Loucy (cell line): ENCODE results near the gene RBM39.
"Not testable (repeated sequence)": the region's sequence is repeated elsewhere in the genome, so short reads cannot be mapped to it uniquely, and the experiment has no call there.

Source experiments
- H2AFZ ChIP-seq: fragments of 200-600 bp; sonication (generic); 2 replicates; pipeline ENCODE4 v1.6.0; 2016; ENCODE audit warnings: antibody characterized with exemption, mild to moderate bottlenecking, low read length, moderate library complexity
- H3F3A ChIP-seq: fragments of 200-600 bp; 2 replicates; pipeline ENCODE4 v1.6.0; 2016; ENCODE audit warnings: antibody characterized with exemption, low read depth, mild to moderate bottlenecking
- H3K27me3 ChIP-seq: fragments of 200-600 bp; sonication (generic); 2 replicates; pipeline ENCODE4 v1.6.1; 2014; ENCODE audit warnings: low read length, mild to moderate bottlenecking; ENCODE audit not compliant: insufficient read depth, poor library complexity, severe bottlenecking
- H3K36me3 ChIP-seq: fragments of 200-600 bp; sonication (generic); 2 replicates; pipeline ENCODE4 v1.6.1; 2016; ENCODE audit warnings: low read length; ENCODE audit not compliant: insufficient read depth
- H3K4me1 ChIP-seq: fragments of 200-600 bp; sonication (generic); 2 replicates; pipeline ENCODE4 v1.5.1; 2014; ENCODE audit warnings: low read length, mild to moderate bottlenecking; ENCODE audit not compliant: insufficient read depth, poor library complexity, severe bottlenecking
- H3K4me2 ChIP-seq: fragments of 200-600 bp; sonication (generic); 2 replicates; pipeline ENCODE4 v1.6.0; 2014; ENCODE audit warnings: antibody characterized with exemption, low read length, low read depth, mild to moderate bottlenecking; ENCODE audit not compliant: poor library complexity, severe bottlenecking
- H3K4me3 ChIP-seq: fragments of 200-600 bp; sonication (generic); 2 replicates; pipeline ENCODE4 v1.5.1; 2014; ENCODE audit warnings: low read length, mild to moderate bottlenecking, mixed read lengths; ENCODE audit not compliant: poor library complexity, severe bottlenecking
- H3K79me2 ChIP-seq: fragments of 200-600 bp; sonication (generic); 2 replicates; pipeline ENCODE4 v1.6.1; 2014; ENCODE audit warnings: low read length; ENCODE audit not compliant: insufficient read depth
- H3K9ac ChIP-seq: fragments of 200-600 bp; sonication (generic); 2 replicates; pipeline ENCODE4 v1.6.0; 2014; ENCODE audit warnings: mild to moderate bottlenecking, low read depth, low read length, moderate library complexity; ENCODE audit not compliant: poor library complexity, severe bottlenecking
- H3K9me2 ChIP-seq: fragments of 200-600 bp; sonication (generic); replicated peaks from 2 replicates; pipeline ENCODE4 v1.6.1; 2016; ENCODE audit warnings: low read depth, low read length, mixed read lengths
- H3K9me3 ChIP-seq: fragments of 200-600 bp; sonication (generic); 2 replicates; pipeline ENCODE4 v1.6.1; 2014; ENCODE audit warnings: mild to moderate bottlenecking, antibody characterized with exemption, low read length, low read depth; ENCODE audit not compliant: insufficient read depth
- H4K20me1 ChIP-seq: fragments of 200-600 bp; sonication (generic); 2 replicates; pipeline ENCODE4 v1.6.0; 2014; ENCODE audit warnings: antibody characterized with exemption, low read length, mild to moderate bottlenecking; ENCODE audit not compliant: insufficient read depth, poor library complexity, severe bottlenecking
- CTCF ChIP-seq: fragments of 200-600 bp; sonication (generic); conservative IDR thresholded peaks from 2 replicates; pipeline ENCODE4 v1.5.1; 2014; ENCODE audit warnings: mild to moderate bottlenecking, antibody characterized with exemption, low read length
- EZH2phosphoT487 ChIP-seq: fragments of 200-600 bp; IDR thresholded peaks from 2 replicates; pipeline ENCODE4 v1.6.1; 2018; ENCODE audit warnings: antibody characterized with exemption, mild to moderate bottlenecking, moderate library complexity, borderline replicate concordance

The RBM39 gene

DNA sequence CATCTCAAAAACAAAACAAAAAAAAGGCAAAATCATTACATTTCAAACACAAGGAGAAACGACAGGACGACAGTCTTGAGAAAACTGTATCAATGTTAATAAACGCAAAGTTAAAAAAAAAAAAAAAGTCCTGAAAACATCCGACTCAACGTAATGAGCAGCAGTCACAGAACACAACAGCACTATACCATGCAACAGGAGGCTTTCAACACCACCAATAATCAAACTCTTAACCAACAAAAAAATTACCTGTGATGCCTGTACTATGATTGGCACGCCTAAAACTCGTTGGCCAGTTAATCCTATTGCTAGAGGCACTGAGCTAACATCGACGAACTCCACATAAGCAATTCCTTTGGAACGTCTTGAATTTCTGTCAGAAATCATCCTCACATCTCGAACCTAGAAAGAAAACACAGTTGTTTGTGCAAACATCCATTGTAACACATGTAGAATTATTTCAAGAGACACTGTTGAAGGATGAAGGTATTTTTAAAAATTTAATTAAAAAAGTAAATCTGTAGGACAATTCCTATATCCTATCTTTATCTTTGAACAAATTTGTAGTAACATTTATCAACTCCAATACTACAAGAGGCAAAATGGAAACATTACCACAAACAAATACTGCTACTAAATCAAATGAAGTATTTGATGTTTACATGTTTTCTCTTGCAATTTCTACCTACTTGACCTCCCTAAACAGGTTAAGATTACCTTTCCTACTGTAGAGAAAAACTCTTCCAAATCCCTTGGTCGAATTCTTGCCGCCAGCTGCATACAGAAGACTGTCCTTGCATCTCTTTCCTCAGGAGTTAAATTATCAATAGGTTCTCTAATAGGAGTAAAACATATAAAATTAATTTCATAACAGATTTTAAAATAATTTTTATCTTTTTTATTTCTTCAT lies 17.5 kb downstream of the RBM39 start:
- Histone ChIP-seq H2AFZ (no peak overlapping the region), H3K4me1 (no peaks in the 10 kb centered on the region), H3K27me3 (no peaks in the 10 kb centered on the region), H3K79me2 (peaks cover 93% of the 10 kb centered on the region), H3K36me3 (peaks cover 96% of the 10 kb centered on the region), H3K9me3 (no peaks in the 10 kb centered on the region), H3K4me2 (no peak overlapping the region), H4K20me1 (peaks cover 90% of the 10 kb centered on the region), H3K4me3 (no peak overlapping the region), H3K9me2 (no peaks in the 10 kb centered on the region), H3F3A (peaks cover 4% of the 10 kb centered on the region; the same call in 1 of the 2 replicates), H3K9ac (no peak overlapping the region)
- TF ChIP-seq CTCF = no peak

DNA sequence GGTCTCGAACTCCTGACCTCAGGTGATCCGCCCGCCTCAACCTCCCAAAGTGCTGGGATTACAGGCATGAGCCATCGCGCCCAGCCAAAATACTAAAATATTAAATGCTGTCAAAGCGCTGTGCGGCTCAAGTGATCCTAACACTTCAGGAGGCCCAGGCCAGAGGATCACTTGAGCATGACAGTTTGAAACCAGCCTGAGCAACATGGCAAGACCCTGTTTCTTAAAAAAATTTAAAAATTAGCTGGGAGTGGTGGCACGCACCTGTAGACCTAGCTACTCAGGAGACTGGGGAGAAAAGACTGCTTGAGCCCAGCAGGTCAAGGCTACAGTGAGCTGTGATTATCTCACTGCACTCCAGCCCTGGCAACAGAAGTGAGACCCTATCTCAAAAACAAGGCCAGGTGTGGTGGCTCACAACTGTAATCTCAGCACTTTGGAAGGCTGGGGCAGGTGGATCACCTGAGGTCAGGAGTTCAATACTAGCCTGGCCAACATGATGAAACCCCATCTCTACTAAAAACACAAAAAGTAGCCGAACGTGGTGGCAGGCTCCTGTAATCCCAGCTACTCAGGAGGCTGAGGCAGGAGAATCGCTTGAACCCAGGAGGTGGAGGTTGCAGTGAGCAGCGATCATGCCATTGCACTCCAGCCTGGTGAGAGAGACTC lies 18.3 kb downstream of the RBM39 start:
- Histone ChIP-seq H3K79me2 (peaks cover 94% of the 10 kb centered on the region), H3K36me3 (peaks cover 96% of the 10 kb centered on the region), H4K20me1 (peaks cover 90% of the 10 kb centered on the region)
- H2AFZ ChIP-seq, H3K9ac ChIP-seq, H3K27me3 ChIP-seq, H3K4me3 ChIP-seq, H3K9me3 ChIP-seq, H3K4me2 ChIP-seq, H3K9me2 ChIP-seq, H3F3A ChIP-seq, H3K4me1 ChIP-seq: not testable (repeated sequence)

DNA sequence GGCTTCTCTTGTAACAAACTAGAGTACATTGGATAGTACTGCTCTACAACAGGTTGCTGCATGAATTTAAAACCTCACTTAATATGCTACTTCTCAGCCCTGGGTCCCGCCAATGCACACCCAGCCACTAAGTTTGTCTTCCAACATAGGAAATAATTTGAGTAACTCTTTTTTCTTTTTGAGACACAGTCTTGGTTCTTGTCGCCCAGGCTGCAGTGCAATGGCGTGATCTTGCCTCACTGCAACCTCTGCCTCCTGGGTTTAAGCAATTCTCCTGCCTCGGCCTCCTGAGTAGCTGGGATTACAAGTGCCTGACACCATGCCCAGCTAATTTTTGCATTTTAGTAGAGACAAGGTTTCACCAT lies 18.8 kb downstream of the RBM39 start:
- Histone ChIP-seq H3K79me2 (peaks cover 95% of the 10 kb centered on the region), H4K20me1 (peaks cover 91% of the 10 kb centered on the region), H3K36me3 (peaks cover 96% of the 10 kb centered on the region)

DNA sequence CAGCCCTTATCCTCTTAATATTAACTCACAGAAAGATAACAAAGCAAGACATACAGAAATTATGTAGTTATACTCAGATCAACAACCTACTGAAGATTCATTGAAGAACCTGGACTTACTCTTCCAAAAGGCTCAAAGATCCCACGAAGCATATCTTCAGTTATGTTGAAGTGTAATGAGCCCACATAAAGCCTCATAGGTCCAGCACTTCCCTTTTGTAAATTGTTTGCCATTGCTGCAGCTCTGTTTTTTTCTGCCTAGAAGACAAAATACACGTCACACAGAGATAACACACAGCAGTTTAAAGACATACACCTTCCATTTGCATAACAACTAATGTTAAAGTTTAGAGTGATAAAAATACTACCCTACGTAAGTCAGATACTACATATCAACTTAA lies 20.4 kb downstream of the RBM39 start:
- H3K27me3 ChIP-seq = no peaks in the 10 kb centered on the region
- H3K36me3 ChIP-seq = peaks cover 98% of the 10 kb centered on the region
- H3K9ac ChIP-seq = no peak overlapping the region
- TF ChIP-seq EZH2phosphoT487 (no peak), CTCF (no peak)
- no peaks in the 10 kb centered on the region for H3K9me3 ChIP-seq
- H3K4me3 ChIP-seq = no peak overlapping the region
- no peak overlapping the region for H2AFZ ChIP-seq
- no peaks in the 10 kb centered on the region for H3K9me2 ChIP-seq
- H4K20me1 ChIP-seq = peaks cover 93% of the 10 kb centered on the region
- H3K4me2 ChIP-seq = no peak overlapping the region
- H3K79me2 ChIP-seq = peaks cover 97% of the 10 kb centered on the region
- H3K4me1 ChIP-seq = no peaks in the 10 kb centered on the region
- peaks cover 7% of the 10 kb centered on the region; the same call in 1 of the 2 replicates for H3F3A ChIP-seq

More for the DNA sequence above, 18.8 kb downstream of the RBM39 start:
- not testable (repeated sequence) for H3K9ac ChIP-seq, H3K9me2 ChIP-seq, H3K4me1 ChIP-seq, H3F3A ChIP-seq, H3K4me2 ChIP-seq, H3K9me3 ChIP-seq, H3K4me3 ChIP-seq, H3K27me3 ChIP-seq, H2AFZ ChIP-seq
